ENCODE data around the gene MROH7. TPM values are rescaled to one million over a fixed set of nuclear protein-coding genes. Genes with fewer than 3 reads are reported as not detected.

The MROH7 gene
- total and polyA plus RNA-seq, 4 donors: 0.07 to 2.8 (median 0.58) TPM

- TF ChIP-seq REST (IDR thresholded peaks at IDR 0.05): no peak
- no peak for TF ChIP-seq FOXA2 (IDR thresholded peaks at IDR 0.05)
- TF ChIP-seq, protein P1, sequence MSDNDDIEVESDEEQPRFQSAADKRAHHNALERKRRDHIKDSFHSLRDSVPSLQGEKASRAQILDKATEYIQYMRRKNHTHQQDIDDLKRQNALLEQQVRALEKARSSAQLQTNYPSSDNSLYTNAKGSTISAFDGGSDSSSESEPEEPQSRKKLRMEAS (IDR thresholded peaks at IDR 0.05): no peak
- no peak for TF ChIP-seq HNF4G (IDR thresholded peaks at IDR 0.05)
- TF ChIP-seq NR2F2 (IDR thresholded peaks at IDR 0.05): no peak
Observed at GRCh38 chr1:54607821-54608565, 33.6 kb upstream of the MROH7 start (continued).

GRCh38 chr1:54608566-54609230, 32.9 kb upstream of the MROH7 start:
- no peak for DNase-seq (ENCODE audit: low spot score)
- Histone ChIP-seq H3K4me3 (ENCODE audit: low read depth in 1 of 3, low read length in 3 of 3) (no peak overlapping the region), H3K27me3 (ENCODE audit: control insufficient read depth in 4 of 4, insufficient read depth in 4 of 4, low read length in 3 of 4) (no peaks in the 10 kb centered on the region), H3K36me3 (ENCODE audit: control insufficient read depth in 4 of 4, insufficient read depth in 3 of 4, low read depth in 1 of 4, low read length in 3 of 4) (peaks cover 0 to 13% (median under 1%) of the 10 kb centered on the region in 4 donors), H3K9me3 (ENCODE audit: control insufficient read depth in 4 of 4, low read length in 3 of 4) (no peaks in the 10 kb centered on the region), H3K9ac (ENCODE audit: low read depth in 1 of 2, low read length in 2 of 2) (no peak overlapping the region), H3K4me1 (ENCODE audit: control insufficient read depth in 4 of 4, insufficient read depth in 4 of 4, low read length in 3 of 4) (no peaks in the 10 kb centered on the region), H3K27ac (ENCODE audit: low read depth in 1 of 2, low read length in 2 of 2) (no peak overlapping the region)
- TF ChIP-seq EGR1 (IDR thresholded peaks at IDR 0.05; ENCODE audit: low read depth in 2 of 2): no peak
- no peak for TF ChIP-seq FOXA1 (IDR thresholded peaks at IDR 0.05)
- no peak for TF ChIP-seq YY1 (IDR thresholded peaks at IDR 0.05)
- no peak for TF ChIP-seq GABPA (IDR thresholded peaks at IDR 0.05 in 1 of 2, conservative IDR thresholded peaks at IDR 0.05 in 1 of 2)
- no peak for TF ChIP-seq FOXA2 (IDR thresholded peaks at IDR 0.05)
- no peak for TF ChIP-seq TAF1 (conservative IDR thresholded peaks at IDR 0.05)
- TF ChIP-seq, protein P1 (IDR thresholded peaks at IDR 0.05): no peak
- TF ChIP-seq RXRA (IDR thresholded peaks at IDR 0.05): no peak
- no peak for TF ChIP-seq CTCF (IDR thresholded peaks at IDR 0.05; ENCODE audit: low read depth, low read length, missing input control)
- no peak for TF ChIP-seq SP1 (IDR thresholded peaks at IDR 0.05)
- no peak for TF ChIP-seq ZBTB33 (IDR thresholded peaks at IDR 0.05)
- no peak for TF ChIP-seq NR2F2 (IDR thresholded peaks at IDR 0.05)
- 92% methylated on average over 9 of the region's 9 CpGs for WGBS

Measured in liver (tissue), 9 donors.